PC-3 (cell line): ENCODE data around the gene UMAD1. TPM values are rescaled to one million over a fixed set of nuclear protein-coding genes. Genes with fewer than 3 reads are reported as not detected.
"Not testable (repeated sequence)": the region's sequence is repeated elsewhere in the genome, so short reads cannot be mapped to it uniquely, and the experiment has no call there.

Experiments
- ATAC-seq: fragments of 200-7000 bp; cut with Tn5 transposase; 2 replicates; pipeline ENCODE4 v1.9.1; 2020; ENCODE audit warnings: mild to moderate bottlenecking, moderate library complexity
- BruUV-seq: library from RNA; stranded (reverse); fragments of 400-500 nt; replicated peaks from 2 replicates; lab custom pipeline; 2021; lab: Mats Ljungman, UMichigan
- CTCF ChIA-PET: fragments of 300-600 bp; sonication (Branson Sonifier 250); formaldehyde crosslinking; loops from one replicate; lab custom pipeline; 2022; ENCODE audit warnings: antibody characterized with exemption; lab: Charles Lee
- POLR2A ChIA-PET: fragments of 300-600 bp; sonication (Branson Sonifier 250); formaldehyde crosslinking; loops from one replicate; lab custom pipeline; 2022; ENCODE audit warnings: antibody characterized with exemption; ENCODE audit not compliant: unreplicated experiment; lab: Charles Lee
- DNase-seq: peaks from one replicate; pipeline ENCODE4 v3.0.0-alpha.2; 2015
- H2AFZ ChIP-seq: fragments of 300-600 bp; sonication (generic); 2 replicates; pipeline ENCODE4 v1.6.0; 2016; ENCODE audit warnings: antibody characterized with exemption, low read length
- H3F3A ChIP-seq: fragments of 300-600 bp; sonication (generic); one replicate; pipeline ENCODE4 v1.6.0; 2017; ENCODE audit warnings: antibody characterized with exemption, low read length, control low read depth, mild to moderate bottlenecking; ENCODE audit not compliant: unreplicated experiment
- H3K27ac ChIP-seq: fragments of 300-600 bp; sonication (generic); 2 replicates; pipeline ENCODE4 v1.5.1; 2016; ENCODE audit warnings: mild to moderate bottlenecking, low read length
- H3K27me3 ChIP-seq: fragments of 300-600 bp; sonication (generic); 2 replicates; pipeline ENCODE4 v1.6.1; 2016; ENCODE audit warnings: low read length, mixed read lengths
- H3K36me3 ChIP-seq: fragments of 300-600 bp; sonication (generic); 2 replicates; pipeline ENCODE4 v1.6.1; 2016; ENCODE audit warnings: low read depth, mixed run types, low read length, mixed read lengths
- H3K4me1 ChIP-seq: fragments of 300-600 bp; sonication (generic); 2 replicates; pipeline ENCODE4 v1.5.1; 2016; ENCODE audit warnings: low read length; ENCODE audit not compliant: insufficient read depth
- H3K4me2 ChIP-seq: fragments of 300-600 bp; sonication (generic); 2 replicates; pipeline ENCODE4 v1.6.0; 2016; ENCODE audit warnings: low read length
- H3K4me3 ChIP-seq: fragments of 300-600 bp; sonication (generic); 2 replicates; pipeline ENCODE4 v1.5.1; 2016; ENCODE audit warnings: mild to moderate bottlenecking, low read length, mixed read lengths
- H3K79me2 ChIP-seq: fragments of 300-600 bp; sonication (generic); 2 replicates; pipeline ENCODE4 v1.6.1; 2017; ENCODE audit warnings: low read length, mixed read lengths
- H3K9ac ChIP-seq: fragments of 300-600 bp; sonication (generic); 2 replicates; pipeline ENCODE4 v1.6.0; 2016; ENCODE audit warnings: mild to moderate bottlenecking, low read length
- H3K9me2 ChIP-seq: fragments of 300-600 bp; sonication (generic); replicated peaks from 2 replicates; pipeline ENCODE4 v1.6.1; 2016; ENCODE audit warnings: mixed run types, low read length, mixed read lengths
- H3K9me3 ChIP-seq: fragments of 300-600 bp; sonication (generic); 2 replicates; pipeline ENCODE4 v1.6.1; 2016; ENCODE audit warnings: low read length, mixed read lengths
- H4K20me1 ChIP-seq: fragments of 300-600 bp; sonication (generic); 2 replicates; pipeline ENCODE4 v1.6.1; 2016; ENCODE audit warnings: low read length, mixed read lengths
- CTCF ChIP-seq: fragments of 300-600 bp; sonication (generic); conservative IDR thresholded peaks from 2 replicates; pipeline ENCODE4 v1.5.1; 2017; ENCODE audit warnings: antibody characterized with exemption, low read depth, mild to moderate bottlenecking, low read length
- EZH2 ChIP-seq: fragments of 300-600 bp; sonication (generic); IDR thresholded peaks from one replicate; pipeline ENCODE4 v1.6.1; 2017; ENCODE audit warnings: antibody characterized with exemption, mild to moderate bottlenecking, low read length; ENCODE audit not compliant: unreplicated experiment
- EZH2phosphoT487 ChIP-seq: fragments of 300-600 bp; sonication (generic); IDR thresholded peaks from 2 replicates; pipeline ENCODE4 v1.6.1; 2018; ENCODE audit warnings: mild to moderate bottlenecking, antibody characterized with exemption, low read length, borderline replicate concordance
- intact Hi-C: fragments of 100-400 bp; cut with micrococcal nuclease; formaldehyde crosslinking; loops from 2 replicates; pipeline ENCODE4 v1.9.0; 2023
- total RNA-seq: library from RNA; depleted of rRNA; stranded (reverse); fragments of >200 nt; gene quantifications from 2 replicates; pipeline ENCODE4 v1.2.3, GENCODE V29; 2014

The UMAD1 gene
- total RNA-seq, 1 experiment from 2014 or later = 8.9 TPM

GRCh38 chr7:7675686-7676085 lies 35.1 kb downstream of the UMAD1 start:
- BruUV-seq = no TSS peak
- Histone ChIP-seq H3K9me2 (no peaks in the 10 kb centered on the region), H3F3A (no peaks in the 10 kb centered on the region), H2AFZ (no peak overlapping the region), H3K36me3 (no peaks in the 10 kb centered on the region), H3K4me2 (no peak overlapping the region), H3K27me3 (no peaks in the 10 kb centered on the region), H3K27ac (no peak overlapping the region), H3K9me3 (no peaks in the 10 kb centered on the region), H4K20me1 (no peaks in the 10 kb centered on the region), H3K9ac (no peak overlapping the region), H3K4me3 (no peak overlapping the region), H3K79me2 (no peaks in the 10 kb centered on the region), H3K4me1 (no peaks in the 10 kb centered on the region)
- ChIA-PET POLR2A (no interaction called here), CTCF (no interaction called here)
- no peak for DNase-seq
- no peak for ATAC-seq
- intact Hi-C loops = no loop called here
- TF ChIP-seq EZH2 = no peak
- no peak for TF ChIP-seq EZH2phosphoT487
- TF ChIP-seq CTCF = no peak

- ATAC-seq, CTCF ChIA-PET, H3K9me2 ChIP-seq, POLR2A ChIA-PET, H3K27ac ChIP-seq, H4K20me1 ChIP-seq, H3K27me3 ChIP-seq, H3K79me2 ChIP-seq, DNase-seq, H3K4me2 ChIP-seq, BruUV-seq, H3K36me3 ChIP-seq, H3K4me3 ChIP-seq, H3K9me3 ChIP-seq, H3F3A ChIP-seq, H2AFZ ChIP-seq, H3K9ac ChIP-seq: not testable (repeated sequence)
- intact Hi-C loops = loop anchor here (2.0 to 5.0 kb wide), 7 partner anchors 39 to 513 kb away; partner anchors contain the start of gene UMAD1
- peaks cover 11% of the 10 kb centered on the region for H3K4me1 ChIP-seq
These were observed 39.1 kb downstream of the UMAD1 start for GRCh38 chr7:7679640-7680039.

GRCh38 chr7:7681191-7681935 lies 40.8 kb downstream of the UMAD1 start:
- TF ChIP-seq EZH2 (no peak), EZH2phosphoT487 (no peak), CTCF (peak; percentile 81)
- intact Hi-C loops = loop anchor here (1.0 to 5.0 kb wide), 10 partner anchors 41 to 536 kb away; partner anchors contain the start of gene UMAD1
- Histone ChIP-seq H3K4me3 (peak overlapping the region; percentile 16; the same call in 1 of the 2 replicates), H4K20me1 (no peaks in the 10 kb centered on the region), H3K79me2 (no peaks in the 10 kb centered on the region), H3K27ac (no peak overlapping the region), H3K36me3 (no peaks in the 10 kb centered on the region), H2AFZ (0 out of 2 replicates have a peak overlapping the region, but pooled peaks have one; percentile 17), H3K9ac (no peak overlapping the region), H3F3A (no peaks in the 10 kb centered on the region), H3K4me2 (peak overlapping the region; percentile 60), H3K4me1 (peaks cover 11% of the 10 kb centered on the region), H3K9me3 (no peaks in the 10 kb centered on the region), H3K27me3 (no peaks in the 10 kb centered on the region), H3K9me2 (no peaks in the 10 kb centered on the region)
- ChIA-PET CTCF (interaction anchor here (0.7 to 1.7 kb wide), 13 partner anchors 12 to 509 kb away, joined by 3 to 11 read pairs (median 6); partner anchors contain the start of gene RPA3), POLR2A (interaction anchor here (0.6 kb wide), 1 partner anchor 81 kb away, joined by 4 read pairs; no protein-coding TSS in a partner anchor)
- DNase-seq = peak; percentile 80
- BruUV-seq = no TSS peak
- peak; percentile 93 for ATAC-seq
